C4-2B (cell line): ENCODE results near the gene DNM1.

ENCODE experiments used
- H3K27ac ChIP-seq: fragments of 450-650 bp; 2 replicates; pipeline ENCODE4 v1.5.1; 2017
- CTCF ChIP-seq: fragments of 450-650 bp; conservative IDR thresholded peaks from 2 replicates; pipeline ENCODE4 v1.5.1; 2017; ENCODE audit warnings: mild to moderate bottlenecking
- ZFX ChIP-seq: fragments of 450-650 bp; IDR thresholded peaks from 2 replicates; pipeline ENCODE4 v1.6.1; 2017

Gene DNM1

DNA sequence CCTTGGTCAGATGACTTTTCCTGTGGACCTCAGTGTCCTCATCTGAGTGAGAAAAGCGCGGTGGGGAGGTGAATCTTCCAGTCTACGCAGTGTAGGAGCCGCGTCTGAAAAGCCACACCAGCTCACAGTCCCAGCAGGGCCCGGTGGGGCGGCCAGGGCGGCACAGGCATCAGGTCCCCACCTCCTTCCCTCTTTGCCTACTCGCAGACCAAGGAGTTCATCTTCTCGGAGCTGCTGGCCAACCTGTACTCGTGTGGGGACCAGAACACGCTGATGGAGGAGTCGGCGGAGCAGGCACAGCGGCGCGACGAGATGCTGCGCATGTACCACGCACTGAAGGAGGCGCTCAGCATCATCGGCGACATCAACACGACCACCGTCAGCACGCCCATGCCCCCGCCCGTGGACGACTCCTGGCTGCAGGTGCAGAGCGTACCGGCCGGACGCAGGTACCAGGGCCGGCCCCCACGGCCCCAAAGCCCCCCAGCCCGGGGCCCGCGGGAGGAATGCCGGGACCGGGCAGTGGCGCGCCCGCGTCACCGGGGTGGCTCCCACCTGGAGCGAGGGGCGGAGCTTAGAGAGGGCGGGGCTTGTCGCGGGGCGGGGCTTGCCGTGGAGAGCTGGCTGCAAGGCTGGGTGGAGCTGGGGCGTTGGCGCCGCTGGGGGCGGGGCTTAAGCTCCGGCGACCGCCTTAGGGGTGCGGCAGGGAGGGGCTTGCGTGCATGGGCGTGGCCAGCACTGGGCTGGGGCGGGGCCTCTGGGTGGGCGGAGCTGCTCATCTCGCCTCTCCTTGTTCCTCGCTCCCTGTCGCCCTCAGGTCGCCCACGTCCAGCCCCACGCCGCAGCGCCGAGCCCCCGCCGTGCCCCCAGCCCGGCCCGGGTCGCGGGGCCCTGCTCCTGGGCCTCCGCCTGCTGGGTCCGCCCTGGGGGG lies 47.0 kb downstream of the DNM1 start:
- TF ChIP-seq ZFX (no peak), CTCF (no peak)
- H3K27ac ChIP-seq, result peak overlapping the region; percentile 41

GRCh38 chr9:128250839-128251731 lies 47.9 kb downstream of the DNM1 start:
- H3K27ac ChIP-seq, result peak overlapping the region; percentile 41
- TF ChIP-seq ZFX (no peak), CTCF (no peak)

- no peak for TF ChIP-seq ZFX
- no peak for TF ChIP-seq CTCF
- no peak overlapping the region for H3K27ac ChIP-seq
Observed at GRCh38 chr9:128251732-128252100, 48.5 kb downstream of the DNM1 start.

GRCh38 chr9:128252317-128253139 lies 49.3 kb downstream of the DNM1 start:
- H3K27ac ChIP-seq, result no peak overlapping the region
- TF ChIP-seq ZFX (no peak), CTCF (no peak)

DNA sequence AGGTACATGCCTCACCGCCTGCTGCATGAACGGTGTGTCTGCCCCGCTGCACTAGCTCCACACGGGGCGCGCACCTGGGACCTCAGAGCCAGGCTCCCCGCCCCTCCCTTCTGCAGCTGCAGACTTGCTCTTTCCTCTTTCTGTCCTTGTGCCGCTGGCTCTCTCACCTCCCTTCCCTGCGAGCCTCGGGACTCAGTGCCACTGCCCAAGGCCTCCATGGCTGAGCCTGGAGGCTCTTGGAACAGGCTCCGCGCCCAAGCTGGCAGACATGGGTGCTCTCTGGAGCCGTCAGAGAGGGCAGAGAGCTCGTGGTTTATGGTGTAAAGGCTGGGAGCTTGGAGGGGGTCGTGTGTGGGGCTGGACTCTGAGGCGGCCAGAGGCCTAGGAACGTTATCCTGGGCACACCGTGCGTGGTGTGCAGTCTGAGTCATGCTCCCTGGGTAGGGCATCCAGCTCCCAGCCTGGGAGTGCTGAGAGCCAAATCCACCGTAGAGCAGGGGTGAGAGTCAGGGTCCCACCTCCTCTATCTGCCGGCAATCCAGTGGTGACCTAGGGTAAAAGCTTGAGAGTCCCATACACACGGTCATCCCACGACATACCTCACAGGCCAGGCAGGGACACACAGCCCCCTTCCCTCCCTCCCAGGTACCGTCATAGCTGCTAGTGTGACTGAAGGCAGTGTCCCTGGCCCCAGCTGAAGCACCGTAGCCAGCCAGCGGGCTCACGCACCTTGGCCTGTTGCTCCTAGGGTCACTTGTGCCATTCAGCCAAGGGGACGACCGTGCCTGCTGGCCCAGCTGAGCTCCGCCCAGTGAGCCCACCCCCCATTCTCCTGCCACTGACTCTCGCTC lies 50.2 kb downstream of the DNM1 start:
- TF ChIP-seq ZFX (no peak), CTCF (no peak)
- no peak overlapping the region for H3K27ac ChIP-seq

DNA sequence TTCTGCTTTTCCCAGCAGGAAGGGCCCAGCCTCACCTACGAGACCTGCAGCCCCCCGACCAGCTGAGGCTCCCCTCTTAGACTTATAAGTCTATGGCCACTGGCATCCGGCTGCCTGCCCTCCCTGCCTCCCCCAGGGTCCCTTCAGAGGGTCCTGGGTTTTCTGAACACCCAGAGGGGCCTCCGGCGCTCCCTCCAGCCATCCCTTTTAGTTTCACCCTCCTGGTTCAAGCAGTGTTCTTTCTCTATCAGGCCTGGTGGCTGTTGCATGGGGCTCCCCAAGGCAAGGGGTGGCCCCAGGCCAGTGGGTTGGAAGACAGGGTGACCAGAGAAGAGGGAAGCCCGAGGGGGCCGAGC lies 50.8 kb downstream of the DNM1 start:
- H3K27ac ChIP-seq, result no peak overlapping the region
- TF ChIP-seq CTCF (no peak), ZFX (no peak)
